HG03159 (cell line): ENCODE data around the gene ZMYM4.

Experiments used
- ATAC-seq: cut with Tn5 transposase; IDR thresholded peaks from one replicate; pipeline ENCODE4 v1.9.1; 2021; ENCODE audit warnings: mild to moderate bottlenecking, moderate library complexity; ENCODE audit not compliant: unreplicated experiment

ZMYM4 gene

GRCh38 chr1:35274197-35274596 lies 5.7 kb downstream of the ZMYM4 start:
- ATAC-seq = no peak

- ATAC-seq = no peak
Measured at GRCh38 chr1:35278886-35279554, 10.5 kb downstream of the ZMYM4 start.

GRCh38 chr1:35279555-35279904 lies 11.0 kb downstream of the ZMYM4 start:
- no peak for ATAC-seq

GRCh38 chr1:35280006-35280405 lies 11.5 kb downstream of the ZMYM4 start:
- no peak for ATAC-seq

- no peak for ATAC-seq
Measured at GRCh38 chr1:35281565-35281964, 13.1 kb downstream of the ZMYM4 start.

- ATAC-seq = no peak
Measured at GRCh38 chr1:35282172-35282571, 13.7 kb downstream of the ZMYM4 start.

- no peak for ATAC-seq
Measured at GRCh38 chr1:35284852-35285251, 16.3 kb downstream of the ZMYM4 start.

GRCh38 chr1:35285771-35286606 lies 17.5 kb downstream of the ZMYM4 start:
- no peak for ATAC-seq

GRCh38 chr1:35287807-35288640 lies 19.5 kb downstream of the ZMYM4 start:
- ATAC-seq = no peak

- no peak for ATAC-seq
Measured at GRCh38 chr1:35288761-35289160, 20.3 kb downstream of the ZMYM4 start.

- ATAC-seq = no peak
Measured at GRCh38 chr1:35290452-35290851, 21.9 kb downstream of the ZMYM4 start.

- no peak for ATAC-seq
Measured at GRCh38 chr1:35294809-35295208, 26.3 kb downstream of the ZMYM4 start.

GRCh38 chr1:35297886-35298285 lies 29.4 kb downstream of the ZMYM4 start:
- no peak for ATAC-seq

GRCh38 chr1:35298464-35298863 lies 30.0 kb downstream of the ZMYM4 start:
- no peak for ATAC-seq

GRCh38 chr1:35300376-35300775 lies 31.9 kb downstream of the ZMYM4 start:
- no peak for ATAC-seq

GRCh38 chr1:35301674-35302392 lies 33.3 kb downstream of the ZMYM4 start:
- ATAC-seq = no peak

GRCh38 chr1:35305383-35305782 lies 36.9 kb downstream of the ZMYM4 start:
- no peak for ATAC-seq

- ATAC-seq = no peak
Measured at GRCh38 chr1:35315649-35316048, 47.1 kb downstream of the ZMYM4 start.

- ATAC-seq = no peak
Measured at GRCh38 chr1:35316264-35316663, 47.8 kb downstream of the ZMYM4 start.

- ATAC-seq = no peak
Measured at GRCh38 chr1:35319988-35320713, 51.6 kb downstream of the ZMYM4 start.
